WTC11 (cell line): ENCODE results near the gene SLC45A1. TPM values are rescaled to one million over a fixed set of nuclear protein-coding genes. Genes with fewer than 3 reads are reported as not detected.

Experiments used
- ATAC-seq: fragments of 200-7000 bp; cut with Tn5 transposase; 2 replicates; pipeline ENCODE4 v1.10.0; 2021; ENCODE audit warnings: mild to moderate bottlenecking, moderate library complexity
- CTCF ChIA-PET: fragments of 300-600 bp; sonication (Branson Sonifier 250); formaldehyde crosslinking; loops from one replicate; lab custom pipeline; 2021; ENCODE audit warnings: antibody characterized with exemption; lab: Charles Lee
- POLR2A ChIA-PET: fragments of 350-600 bp; sonication (Branson Sonifier 250); formaldehyde crosslinking; loops from one replicate; lab custom pipeline; 2021; ENCODE audit warnings: antibody characterized with exemption; lab: Charles Lee
- DNase-seq: peaks from one replicate; pipeline ENCODE4 v3.0.0; 2021; ENCODE audit warnings: low spot score
- H3K27ac Mint-ChIP-seq: 2 replicates; pipeline ENCODE4 v1.8.0; 2021; ENCODE audit warnings: mixed read lengths
- H3K27me3 Mint-ChIP-seq: 2 replicates; pipeline ENCODE4 v1.8.0; 2021; ENCODE audit warnings: low read depth, mild to moderate bottlenecking, moderate library complexity, mixed read lengths
- H3K36me3 Mint-ChIP-seq: 2 replicates; pipeline ENCODE4 v1.8.0; 2021; ENCODE audit warnings: mixed read lengths
- H3K4me1 Mint-ChIP-seq: 2 replicates; pipeline ENCODE4 v1.8.0; 2022; ENCODE audit warnings: mixed read lengths
- H3K4me3 Mint-ChIP-seq: 2 replicates; pipeline ENCODE4 v1.8.0; 2021; ENCODE audit warnings: mild to moderate bottlenecking, moderate library complexity, mixed read lengths
- H3K9me3 Mint-ChIP-seq: 2 replicates; pipeline ENCODE4 v1.8.0; 2021; ENCODE audit warnings: mixed read lengths
- ATF2 ChIP-seq: sonication (generic); formaldehyde crosslinking; IDR thresholded peaks from 2 replicates; pipeline ENCODE4 v1.8.1; 2022; ENCODE audit warnings: low read depth, missing genetic modification reagents, borderline replicate concordance
- CTCF ChIP-seq: fragments of 200-600 bp; IDR thresholded peaks from 2 replicates; pipeline ENCODE4 v1.8.0; 2022; ENCODE audit warnings: antibody characterized with exemption
- EMX1 ChIP-seq: fragments of 250-450 bp; sonication (Bioruptor Pico); IDR thresholded peaks from 2 replicates; pipeline ENCODE4 v1.8.0; 2021; ENCODE audit warnings: mild to moderate bottlenecking
- ESRRA ChIP-seq: sonication (generic); formaldehyde crosslinking; IDR thresholded peaks from 2 replicates; pipeline ENCODE4 v1.8.1; 2022; ENCODE audit warnings: mild to moderate bottlenecking, missing genetic modification reagents, borderline replicate concordance
- IRF2 ChIP-seq: sonication (generic); formaldehyde crosslinking; IDR thresholded peaks from 2 replicates; pipeline ENCODE4 v1.8.0; 2022; ENCODE audit warnings: low read depth, missing genetic modification reagents, borderline replicate concordance
- JAZF1 ChIP-seq: fragments of 250-450 bp; sonication (Bioruptor Pico); IDR thresholded peaks from 2 replicates; pipeline ENCODE4 v1.9.0; 2021; ENCODE audit warnings: moderate library complexity, mild to moderate bottlenecking, inconsistent platforms
- MXD4 ChIP-seq: fragments of 250-450 bp; sonication (Bioruptor Pico); IDR thresholded peaks from 2 replicates; pipeline ENCODE4 v1.8.0; 2021; ENCODE audit warnings: mild to moderate bottlenecking, moderate library complexity, borderline replicate concordance
- RELA ChIP-seq: sonication (generic); formaldehyde crosslinking; IDR thresholded peaks from 2 replicates; pipeline ENCODE4 v1.8.1; 2022; ENCODE audit warnings: missing genetic modification reagents, mild to moderate bottlenecking, borderline replicate concordance
- RORB ChIP-seq: fragments of 250-450 bp; sonication (Bioruptor Pico); IDR thresholded peaks from 2 replicates; pipeline ENCODE4 v1.9.0; 2021; ENCODE audit warnings: mild to moderate bottlenecking
- TEAD1 ChIP-seq: sonication (generic); formaldehyde crosslinking; IDR thresholded peaks from 2 replicates; pipeline ENCODE4 v1.8.0; 2022; ENCODE audit warnings: mild to moderate bottlenecking, missing genetic modification reagents
- ZBTB21 ChIP-seq: sonication (generic); formaldehyde crosslinking; IDR thresholded peaks from 2 replicates; pipeline ENCODE4 v1.8.1; 2023; ENCODE audit warnings: mild to moderate bottlenecking, missing genetic modification reagents, borderline replicate concordance
- ZNF281 ChIP-seq: sonication (generic); formaldehyde crosslinking; IDR thresholded peaks from 2 replicates; pipeline ENCODE4 v1.8.0; 2023; ENCODE audit warnings: mild to moderate bottlenecking, missing genetic modification reagents
- ZNF512 ChIP-seq: sonication (generic); formaldehyde crosslinking; IDR thresholded peaks from 2 replicates; pipeline ENCODE4 v1.8.1; 2022; ENCODE audit warnings: missing genetic modification reagents, borderline replicate concordance
- ZNF671 ChIP-seq: fragments of 250-450 bp; sonication (Bioruptor Pico); IDR thresholded peaks from 2 replicates; pipeline ENCODE4 v1.8.0; 2021; ENCODE audit warnings: mild to moderate bottlenecking
- ZSCAN18 ChIP-seq: fragments of 250-450 bp; sonication (Bioruptor Pico); IDR thresholded peaks from 2 replicates; pipeline ENCODE4 v2.1.2; 2022; ENCODE audit warnings: mild to moderate bottlenecking, moderate library complexity
- total RNA-seq: library from RNA; stranded (reverse); gene quantifications from 3 replicates; pipeline ENCODE4 v1.2.3, GENCODE V29; 2021
- TF ChIP-seq, protein P1 (sequence below): sonication (generic); formaldehyde crosslinking; IDR thresholded peaks from 2 replicates; pipeline ENCODE4 v1.8.0; 2022; ENCODE audit warnings: mild to moderate bottlenecking, missing genetic modification reagents
- TF ChIP-seq, protein P2 (sequence below): fragments of 250-450 bp; sonication (Bioruptor Pico); conservative IDR thresholded peaks from 2 replicates; pipeline ENCODE4 v1.9.0; 2021; ENCODE audit warnings: mild to moderate bottlenecking

The SLC45A1 gene
- total RNA-seq, 1 experiment from 2014 or later: 2.3 TPM

GRCh38 chr1:8311068-8311718 is 6.7 kb upstream of the SLC45A1 start (continued):
- TF ChIP-seq ZNF281 (CRISPR knock-in tag) (no peak), MXD4 (CRISPR knock-in tag) (no peak), ZNF671 (CRISPR knock-in tag) (no peak), ZSCAN18 (no peak), TEAD1 (CRISPR knock-in tag) (no peak), ESRRA (no peak)

DNA sequence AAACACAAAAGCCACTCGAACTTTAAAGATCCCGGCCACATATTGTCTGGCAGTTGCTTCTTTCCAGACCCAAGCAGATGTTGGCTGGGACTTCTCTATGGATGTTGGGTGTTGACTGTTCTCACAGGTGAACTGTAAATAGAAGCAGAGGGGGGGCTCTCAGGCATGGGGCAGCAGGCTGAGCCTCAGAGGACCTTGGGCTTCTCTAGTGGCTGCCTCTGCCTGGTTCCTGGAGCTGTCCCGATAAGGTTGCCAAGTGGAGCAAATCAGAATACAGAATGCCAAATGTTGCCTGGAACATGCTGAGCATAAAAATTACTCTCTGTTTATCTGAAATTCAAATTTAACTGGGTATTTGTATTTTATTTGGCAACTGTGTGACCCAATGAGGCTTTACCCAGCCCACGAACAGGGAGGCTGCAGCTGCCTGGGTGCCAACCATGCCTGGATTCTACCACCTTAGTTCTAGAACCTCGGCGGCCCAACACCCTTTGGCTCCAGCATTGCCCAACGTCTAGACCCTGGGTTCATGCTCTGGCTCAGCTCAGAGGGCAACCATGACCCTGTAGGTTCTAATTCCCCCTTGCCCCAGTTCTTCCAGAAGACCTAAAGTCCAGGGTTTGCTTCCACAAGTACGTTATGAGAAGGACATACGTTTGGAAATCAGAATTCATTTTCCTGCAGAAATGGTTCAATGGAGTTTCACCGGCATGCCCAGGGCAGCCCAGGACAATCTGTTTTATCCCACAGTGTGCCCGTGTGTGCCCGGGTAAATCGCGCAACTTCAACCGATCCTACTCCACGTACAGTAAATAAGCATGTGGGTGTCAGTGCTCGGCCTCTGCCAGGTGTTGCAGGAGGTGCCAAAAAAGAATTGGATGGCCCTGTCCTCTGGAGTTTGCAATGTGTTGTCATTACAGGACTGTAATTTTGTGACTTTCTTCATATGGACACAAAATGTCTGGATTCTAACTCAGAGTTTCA is 5.4 kb upstream of the SLC45A1 start:
- Mint-ChIP-seq H3K9me3 (peaks cover 13% of the 10 kb centered on the region), H3K36me3 (peaks cover 7% of the 10 kb centered on the region), H3K4me1 (peaks cover 37% of the 10 kb centered on the region), H3K4me3 (no peak overlapping the region), H3K27me3 (peaks cover 16% of the 10 kb centered on the region), H3K27ac (no peak overlapping the region)
- DNase-seq: no peak
- ATAC-seq: no peak
- CTCF ChIA-PET: interaction anchor here (1.3 to 6.7 kb wide), 4 partner anchors 10 to 295 kb away, joined by 3 to 271 read pairs (median 33); no protein-coding TSS in a partner anchor
- POLR2A ChIA-PET: no interaction called here
- TF ChIP-seq RORB: no peak
- TF ChIP-seq RELA (CRISPR knock-in tag): no peak
- TF ChIP-seq IRF2 (CRISPR knock-in tag): no peak
- no peak for TF ChIP-seq JAZF1 (CRISPR knock-in tag)
- TF ChIP-seq ATF2 (CRISPR knock-in tag): no peak
- no peak for TF ChIP-seq CTCF
- TF ChIP-seq, protein P1, sequence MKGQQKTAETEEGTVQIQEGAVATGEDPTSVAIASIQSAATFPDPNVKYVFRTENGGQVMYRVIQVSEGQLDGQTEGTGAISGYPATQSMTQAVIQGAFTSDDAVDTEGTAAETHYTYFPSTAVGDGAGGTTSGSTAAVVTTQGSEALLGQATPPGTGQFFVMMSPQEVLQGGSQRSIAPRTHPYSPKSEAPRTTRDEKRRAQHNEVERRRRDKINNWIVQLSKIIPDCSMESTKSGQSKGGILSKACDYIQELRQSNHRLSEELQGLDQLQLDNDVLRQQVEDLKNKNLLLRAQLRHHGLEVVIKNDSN (CRISPR knock-in tag): no peak
- no peak for TF ChIP-seq ZNF512 (CRISPR knock-in tag)
- TF ChIP-seq, protein P2, sequence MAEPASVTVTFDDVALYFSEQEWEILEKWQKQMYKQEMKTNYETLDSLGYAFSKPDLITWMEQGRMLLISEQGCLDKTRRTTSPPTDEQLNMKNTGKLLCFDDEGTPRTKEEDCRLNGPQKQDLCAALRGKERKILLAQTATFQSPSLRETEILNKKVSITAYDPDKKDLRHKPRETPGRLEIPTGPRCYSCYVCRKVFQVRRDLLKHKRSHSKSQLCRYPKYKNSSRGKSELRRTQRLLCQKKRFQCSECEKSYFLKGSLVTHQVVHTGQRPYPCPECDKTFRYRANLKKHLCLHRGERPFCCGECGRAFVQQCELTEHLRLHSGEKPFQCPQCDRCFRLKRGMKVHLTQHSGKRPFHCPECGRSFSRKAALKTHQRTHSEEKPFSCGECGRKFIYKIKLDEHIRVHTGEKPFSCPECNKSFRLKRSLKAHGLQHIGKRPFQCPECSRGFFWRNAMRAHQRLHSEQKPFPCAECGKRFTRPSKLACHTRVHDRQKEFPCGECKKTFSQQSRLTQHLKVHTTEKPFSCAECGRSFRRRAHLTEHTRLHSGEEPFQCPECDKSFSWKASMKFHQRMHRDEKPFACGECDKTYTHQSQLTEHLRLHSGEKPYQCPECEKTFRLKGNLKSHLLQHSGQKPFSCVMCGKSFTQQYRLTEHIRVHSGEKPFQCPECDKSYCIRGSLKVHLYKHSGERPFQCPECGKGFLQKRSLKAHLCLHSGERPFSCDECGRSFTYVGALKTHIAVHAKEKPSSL: no peak
- no peak for TF ChIP-seq ZBTB21
- TF ChIP-seq EMX1 (CRISPR knock-in tag): no peak
